Epithelial cell of proximal tubule (primary cell): ENCODE results near the gene IQCK. TPM values are rescaled to one million over a fixed set of nuclear protein-coding genes. Genes with fewer than 3 reads are reported as not detected.

ENCODE experiments used
- DNase-seq: peaks from one replicate; pipeline ENCODE4 v3.0.0-alpha.2; 2011; ENCODE audit warnings: low read depth
- H3K4me3 ChIP-seq: 2 replicates; pipeline ENCODE4 v1.5.1; 2011; ENCODE audit warnings: low read depth, mild to moderate bottlenecking, low read length
- total RNA-seq: library from RNA; depleted of rRNA; stranded (reverse); fragments of >200 nt; gene quantifications from 2 replicates; pipeline ENCODE4 v1.2.3, GENCODE V29; 2015
- TF ChIP-seq, protein P1 (sequence below): conservative IDR thresholded peaks from 2 replicates; pipeline ENCODE4 v1.5.1; 2012; ENCODE audit warnings: low read depth, mild to moderate bottlenecking, low read length

The IQCK gene
- total RNA-seq, 1 donor from 2014 or later = 10.0 TPM

DNA sequence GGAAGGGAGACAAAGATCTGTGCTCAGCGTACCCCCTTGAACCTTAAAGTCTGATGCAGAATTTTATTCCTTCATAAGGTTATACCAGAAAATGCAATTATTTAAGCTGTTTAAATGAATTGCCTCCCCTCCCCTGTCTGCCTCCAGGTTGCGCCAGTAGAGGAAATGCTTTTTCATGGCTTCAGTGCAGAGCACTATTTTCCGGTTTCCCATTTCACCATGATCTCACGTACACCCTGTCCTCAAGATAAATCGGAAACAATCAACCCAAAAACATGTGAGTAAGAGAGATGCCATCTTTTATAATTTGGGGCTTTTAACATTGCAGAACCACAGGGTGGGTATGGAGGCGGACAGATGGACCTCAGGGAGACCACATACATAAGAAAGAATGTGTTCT lies 15.5 kb downstream of the IQCK start:
- no peak for DNase-seq
- H3K4me3 ChIP-seq = no peak overlapping the region
- TF ChIP-seq, protein P1, sequence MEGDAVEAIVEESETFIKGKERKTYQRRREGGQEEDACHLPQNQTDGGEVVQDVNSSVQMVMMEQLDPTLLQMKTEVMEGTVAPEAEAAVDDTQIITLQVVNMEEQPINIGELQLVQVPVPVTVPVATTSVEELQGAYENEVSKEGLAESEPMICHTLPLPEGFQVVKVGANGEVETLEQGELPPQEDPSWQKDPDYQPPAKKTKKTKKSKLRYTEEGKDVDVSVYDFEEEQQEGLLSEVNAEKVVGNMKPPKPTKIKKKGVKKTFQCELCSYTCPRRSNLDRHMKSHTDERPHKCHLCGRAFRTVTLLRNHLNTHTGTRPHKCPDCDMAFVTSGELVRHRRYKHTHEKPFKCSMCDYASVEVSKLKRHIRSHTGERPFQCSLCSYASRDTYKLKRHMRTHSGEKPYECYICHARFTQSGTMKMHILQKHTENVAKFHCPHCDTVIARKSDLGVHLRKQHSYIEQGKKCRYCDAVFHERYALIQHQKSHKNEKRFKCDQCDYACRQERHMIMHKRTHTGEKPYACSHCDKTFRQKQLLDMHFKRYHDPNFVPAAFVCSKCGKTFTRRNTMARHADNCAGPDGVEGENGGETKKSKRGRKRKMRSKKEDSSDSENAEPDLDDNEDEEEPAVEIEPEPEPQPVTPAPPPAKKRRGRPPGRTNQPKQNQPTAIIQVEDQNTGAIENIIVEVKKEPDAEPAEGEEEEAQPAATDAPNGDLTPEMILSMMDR = no peak

DNA sequence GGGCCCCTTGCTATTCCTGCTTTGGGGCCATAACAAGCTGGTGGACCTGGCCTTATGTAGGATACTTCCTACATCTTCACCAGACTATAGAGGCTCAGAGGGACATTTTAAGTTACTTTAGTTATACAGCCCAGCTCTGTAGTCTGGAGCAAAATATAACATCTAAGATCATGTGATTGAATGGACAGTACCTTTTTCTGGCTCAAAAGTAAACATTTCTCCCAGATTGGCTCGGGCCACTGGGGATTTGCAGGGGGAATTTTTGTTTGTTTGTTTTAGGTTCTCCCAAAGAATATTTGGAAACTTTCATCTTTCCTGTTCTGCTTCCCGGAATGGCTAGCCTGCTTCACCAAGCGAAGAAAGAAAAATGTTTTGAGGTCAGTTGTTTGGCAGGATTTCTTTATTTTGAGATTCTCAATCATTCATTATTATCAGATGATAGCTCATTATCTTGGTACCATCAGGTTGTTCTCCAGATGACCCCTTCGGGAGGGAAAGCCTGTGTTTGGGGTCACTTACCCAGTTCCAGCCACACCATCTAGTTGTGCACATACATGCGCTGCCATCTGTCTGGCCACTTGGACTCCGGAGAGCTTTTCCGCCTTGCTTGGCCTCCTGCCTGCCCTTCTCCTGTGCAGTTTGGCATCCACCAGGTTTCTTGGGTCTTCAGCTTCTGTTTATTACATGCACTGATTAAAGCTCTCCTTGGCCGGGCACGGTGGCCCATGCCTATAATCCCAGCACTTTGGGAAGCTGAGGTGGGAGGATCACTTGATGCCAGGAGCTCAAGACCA lies 17.2 kb downstream of the IQCK start:
- DNase-seq = no peak
- H3K4me3 ChIP-seq = no peak overlapping the region
- TF ChIP-seq, protein P1 = no peak

DNA sequence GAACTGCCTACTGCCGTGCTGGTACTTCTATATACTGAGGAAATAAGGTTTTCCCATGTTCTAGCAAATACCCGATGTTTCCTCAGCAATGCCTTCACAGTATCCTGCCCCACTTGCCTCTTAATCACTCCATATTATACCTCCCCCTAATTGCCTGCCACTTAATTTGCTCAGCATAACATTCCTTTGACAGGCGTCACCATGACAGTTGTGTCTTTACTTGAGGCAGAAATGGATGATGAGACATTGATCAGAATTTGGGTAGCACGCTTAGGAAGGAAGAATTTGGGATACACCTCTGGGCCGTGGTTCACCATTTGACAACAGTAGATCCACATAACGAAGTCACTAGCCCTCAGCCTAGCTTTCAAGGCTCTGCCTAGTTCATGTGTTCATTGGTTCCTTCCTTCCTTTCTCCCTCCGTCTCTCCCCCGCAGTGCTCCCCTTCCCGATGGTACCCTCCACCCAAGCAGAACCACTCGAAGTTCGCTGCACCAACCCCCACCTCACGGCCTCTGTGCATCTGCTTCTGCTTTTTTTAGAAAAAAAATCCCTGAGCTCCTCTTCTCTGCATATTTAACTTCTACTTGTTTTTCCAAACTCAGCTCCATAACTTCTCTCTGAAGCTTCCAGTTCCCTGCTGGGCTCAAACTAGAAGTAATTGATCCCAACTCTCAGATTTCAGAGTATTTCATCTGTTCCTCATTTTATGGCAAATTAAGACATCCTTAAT lies 19.4 kb downstream of the IQCK start:
- TF ChIP-seq, protein P1 = no peak
- H3K4me3 ChIP-seq = no peak overlapping the region
- no peak for DNase-seq

DNA sequence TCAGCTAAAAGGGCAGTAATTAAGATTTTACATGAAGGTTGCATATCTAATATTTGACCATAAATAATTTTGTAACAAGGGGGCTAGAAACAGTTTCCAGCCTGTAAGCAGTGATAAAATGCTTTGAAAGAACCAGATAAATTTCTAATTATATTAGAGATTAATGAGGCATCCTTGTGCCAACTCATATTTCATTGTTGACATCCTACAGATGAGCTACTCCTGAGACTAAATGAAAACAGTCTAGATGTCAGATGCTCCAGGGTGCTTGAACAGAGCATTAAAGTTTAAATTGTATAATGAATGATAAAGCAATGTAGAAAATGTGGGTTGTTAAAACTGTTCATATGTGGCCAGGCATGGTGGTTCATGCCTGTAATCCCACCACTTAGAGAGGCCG lies 23.3 kb downstream of the IQCK start:
- DNase-seq = no peak
- H3K4me3 ChIP-seq = no peak overlapping the region
- TF ChIP-seq, protein P1 = no peak

DNA sequence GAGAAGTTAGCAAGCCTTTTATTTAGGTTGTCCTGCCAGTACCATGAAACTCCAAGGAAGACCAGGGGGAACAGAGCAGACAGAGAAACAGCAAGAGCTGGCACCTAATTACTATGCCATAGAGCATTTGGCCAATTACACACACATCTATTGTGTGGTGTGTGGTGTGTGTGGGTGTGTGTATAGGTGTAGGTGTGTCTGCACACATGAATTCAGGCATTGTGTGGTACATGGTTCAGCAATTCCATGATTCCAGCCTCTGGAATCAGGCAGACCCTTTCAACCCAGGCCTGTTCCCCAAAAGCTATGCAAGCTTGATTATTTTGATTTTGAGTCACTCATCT lies 25.7 kb downstream of the IQCK start:
- DNase-seq = no peak
- H3K4me3 ChIP-seq = no peak overlapping the region
- TF ChIP-seq, protein P1 = no peak

DNA sequence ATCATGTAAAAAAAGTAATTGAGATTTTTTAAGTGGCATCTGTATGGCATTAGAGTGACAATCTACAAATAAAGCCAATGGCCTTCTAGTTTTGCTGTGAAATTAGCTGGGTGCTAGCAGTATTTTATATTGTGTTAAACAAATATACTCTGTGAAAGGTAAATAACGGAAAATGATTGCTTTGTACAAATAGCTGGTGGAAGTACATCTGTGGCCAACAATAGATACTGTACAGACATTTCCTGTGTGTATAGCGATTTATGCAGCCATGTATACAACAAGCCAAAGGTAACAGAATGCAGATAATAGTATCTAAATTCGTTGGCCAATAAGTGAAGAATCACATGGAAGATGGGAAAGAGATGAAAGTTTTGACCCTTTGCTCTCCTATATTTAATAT lies 26.6 kb downstream of the IQCK start:
- TF ChIP-seq, protein P1 = no peak
- no peak overlapping the region for H3K4me3 ChIP-seq
- no peak for DNase-seq
